HG03442 (cell line): ENCODE data around the gene COL6A6.
"Not testable (repeated sequence)": the region's sequence is repeated elsewhere in the genome, so short reads cannot be mapped to it uniquely, and the experiment has no call there.

Experiments
- ATAC-seq: cut with Tn5 transposase; IDR thresholded peaks from one replicate; pipeline ENCODE4 v1.9.1; 2021; ENCODE audit warnings: mild to moderate bottlenecking, moderate library complexity; ENCODE audit not compliant: unreplicated experiment

The COL6A6 gene

GRCh38 chr3:130529486-130530215 is 12.7 kb downstream of the COL6A6 start:
- no peak for ATAC-seq

GRCh38 chr3:130533247-130533646 is 16.3 kb downstream of the COL6A6 start:
- no peak for ATAC-seq

GRCh38 chr3:130537673-130538304 is 20.8 kb downstream of the COL6A6 start:
- ATAC-seq: no peak

GRCh38 chr3:130539005-130539404 is 22.0 kb downstream of the COL6A6 start:
- peak; percentile 58 for ATAC-seq

GRCh38 chr3:130543322-130543721 is 26.3 kb downstream of the COL6A6 start:
- no peak for ATAC-seq

GRCh38 chr3:130546920-130547679 is 30.1 kb downstream of the COL6A6 start:
- ATAC-seq: no peak

GRCh38 chr3:130547680-130548065 is 30.7 kb downstream of the COL6A6 start:
- not testable (repeated sequence) for ATAC-seq

GRCh38 chr3:130548356-130548755 is 31.4 kb downstream of the COL6A6 start:
- ATAC-seq: no peak

- ATAC-seq: no peak
These were observed 40.5 kb downstream of the COL6A6 start for GRCh38 chr3:130557336-130558035.

GRCh38 chr3:130558366-130558765 is 41.4 kb downstream of the COL6A6 start:
- no peak for ATAC-seq

- ATAC-seq: no peak
These were observed 48.2 kb downstream of the COL6A6 start for GRCh38 chr3:130565224-130565623.
